HEK293T (cell line): ENCODE data around the gene MKX.

Experiments
- CTCF ChIA-PET: fragments of 350-600 bp; formaldehyde crosslinking; extraction: SDS; loops from one replicate; lab custom pipeline; 2021; ENCODE audit warnings: antibody characterized with exemption, inconsistent platforms; lab: Yijun Ruan, JAX
- POLR2A ChIA-PET: fragments of 350-600 bp; formaldehyde crosslinking; extraction: SDS; loops from one replicate; lab custom pipeline; 2020; ENCODE audit warnings: antibody characterized with exemption, inconsistent platforms; lab: Yijun Ruan, JAX
- DNase-seq: peaks from one replicate; pipeline ENCODE4 v3.0.0; 2012; ENCODE audit warnings: mixed read lengths; ENCODE audit errors: extremely low spot score
- ARNT ChIP-seq: fragments of 450-650 bp; IDR thresholded peaks from 2 replicates; pipeline ENCODE4 v1.6.1; 2017; ENCODE audit warnings: mild to moderate bottlenecking
- BHLHE40 ChIP-seq: fragments of 450-650 bp; IDR thresholded peaks from 2 replicates; pipeline ENCODE4 v1.6.1; 2016; ENCODE audit warnings: mild to moderate bottlenecking, moderate library complexity, borderline replicate concordance
- CTBP1 ChIP-seq: fragments of 450-650 bp; IDR thresholded peaks from 2 replicates; pipeline ENCODE4 v1.6.1; 2016; ENCODE audit warnings: borderline replicate concordance
- ELF4 ChIP-seq: fragments of 450-650 bp; IDR thresholded peaks from 2 replicates; pipeline ENCODE4 v1.6.1; 2017; ENCODE audit warnings: antibody characterized with exemption
- FOXA1 ChIP-seq: fragments of 450-650 bp; IDR thresholded peaks from 2 replicates; pipeline ENCODE4 v1.6.1; 2016; ENCODE audit warnings: mild to moderate bottlenecking
- FOXK2 ChIP-seq: fragments of 450-650 bp; IDR thresholded peaks from 2 replicates; pipeline ENCODE4 v1.6.1; 2016; ENCODE audit warnings: mild to moderate bottlenecking
- FOXM1 ChIP-seq: fragments of 450-650 bp; IDR thresholded peaks from 2 replicates; pipeline ENCODE4 v1.6.1; 2017; ENCODE audit warnings: mild to moderate bottlenecking, borderline replicate concordance
- HDGF ChIP-seq: fragments of 450-650 bp; IDR thresholded peaks from 2 replicates; pipeline ENCODE4 v1.6.1; 2017; ENCODE audit warnings: antibody characterized with exemption, borderline replicate concordance
- L3MBTL2 ChIP-seq: fragments of 450-650 bp; conservative IDR thresholded peaks from 2 replicates; pipeline ENCODE4 v1.6.1; 2016; ENCODE audit warnings: mild to moderate bottlenecking
- LEF1 ChIP-seq: fragments of 450-650 bp; IDR thresholded peaks from 2 replicates; pipeline ENCODE4 v1.6.1; 2017; ENCODE audit warnings: mild to moderate bottlenecking, borderline replicate concordance
- NFRKB ChIP-seq: fragments of 450-650 bp; IDR thresholded peaks from 2 replicates; pipeline ENCODE4 v1.6.1; 2016; ENCODE audit warnings: mild to moderate bottlenecking, moderate library complexity
- PKNOX1 ChIP-seq: fragments of 450-650 bp; IDR thresholded peaks from 2 replicates; pipeline ENCODE4 v1.6.1; 2016
- SP1 ChIP-seq: fragments of 450-650 bp; IDR thresholded peaks from 2 replicates; pipeline ENCODE4 v1.6.1; 2017
- SUZ12 ChIP-seq: fragments of 450-650 bp; IDR thresholded peaks from 2 replicates; pipeline ENCODE4 v1.6.1; 2016; ENCODE audit warnings: mild to moderate bottlenecking
- TARDBP ChIP-seq: fragments of 450-650 bp; IDR thresholded peaks from 2 replicates; pipeline ENCODE4 v1.6.1; 2016
- ZNF384 ChIP-seq: fragments of 450-650 bp; IDR thresholded peaks from 2 replicates; pipeline ENCODE4 v1.6.1; 2016

The MKX gene

GRCh38 chr10:27695706-27696105 is 49.9 kb downstream of the MKX start:
- TF ChIP-seq ARNT = no peak
- no peak for TF ChIP-seq FOXM1
- TF ChIP-seq HDGF = no peak
- TF ChIP-seq LEF1 = no peak
- TF ChIP-seq SUZ12 = no peak
- no peak for TF ChIP-seq TARDBP
- no peak for TF ChIP-seq FOXA1
- ChIA-PET CTCF (no interaction called here), POLR2A (no interaction called here)
- no peak for DNase-seq

GRCh38 chr10:27695088-27695487 is 50.5 kb downstream of the MKX start:
- no peak for DNase-seq
- ChIA-PET POLR2A (no interaction called here), CTCF (no interaction called here)

GRCh38 chr10:27692663-27693062 is 53.0 kb downstream of the MKX start:
- CTCF ChIA-PET = no interaction called here
- TF ChIP-seq BHLHE40 (no peak), ARNT (no peak), PKNOX1 (no peak), CTBP1 (no peak)
- DNase-seq = no peak
- POLR2A ChIA-PET = no interaction called here

More at GRCh38 chr10:27695088-27695487, 50.5 kb downstream of the MKX start:
- TF ChIP-seq LEF1 (no peak), BHLHE40 (no peak), ARNT (no peak), L3MBTL2 (no peak)

- CTCF ChIA-PET = no interaction called here
- POLR2A ChIA-PET = no interaction called here
- no peak for TF ChIP-seq SUZ12
- TF ChIP-seq ARNT = no peak
- no peak for TF ChIP-seq ELF4
- TF ChIP-seq FOXA1 = no peak
- TF ChIP-seq NFRKB = no peak
- no peak for TF ChIP-seq CTBP1
- no peak for DNase-seq
Observed at GRCh38 chr10:27688991-27689390, 56.6 kb downstream of the MKX start.

GRCh38 chr10:27688276-27688675 is 57.3 kb downstream of the MKX start:
- no peak for TF ChIP-seq SUZ12
- no peak for TF ChIP-seq NFRKB
- no peak for TF ChIP-seq LEF1
- no peak for TF ChIP-seq ELF4
- TF ChIP-seq BHLHE40 = no peak
- no peak for TF ChIP-seq FOXA1
- no peak for TF ChIP-seq HDGF
- TF ChIP-seq ARNT = no peak
- no peak for TF ChIP-seq PKNOX1
- TF ChIP-seq TARDBP = no peak
- TF ChIP-seq ZNF384 = no peak
- TF ChIP-seq FOXM1 = no peak
- ChIA-PET POLR2A (no interaction called here), CTCF (no interaction called here)
- DNase-seq = no peak

GRCh38 chr10:27687743-27688142 is 57.9 kb downstream of the MKX start:
- no peak for DNase-seq
- POLR2A ChIA-PET = no interaction called here
- TF ChIP-seq FOXM1 (no peak), TARDBP (no peak), SP1 (no peak), NFRKB (no peak), PKNOX1 (no peak), FOXA1 (no peak), ELF4 (no peak), FOXK2 (no peak), BHLHE40 (no peak), ARNT (no peak), SUZ12 (no peak)
- CTCF ChIA-PET = no interaction called here

- DNase-seq = no peak
- POLR2A ChIA-PET = no interaction called here
- CTCF ChIA-PET = no interaction called here
- no peak for TF ChIP-seq FOXM1
Observed at GRCh38 chr10:27687326-27687725, 58.3 kb downstream of the MKX start.

GRCh38 chr10:27685681-27686080 is 59.9 kb downstream of the MKX start:
- ChIA-PET POLR2A (no interaction called here), CTCF (no interaction called here)
- DNase-seq = no peak
- TF ChIP-seq PKNOX1 = no peak
- no peak for TF ChIP-seq CTBP1
- no peak for TF ChIP-seq BHLHE40
